Activated CD4-positive, alpha-beta T cell treated with anti-CD3 and anti-CD28 coated beads, Interleukin-2, amount 10 ng/mL, durations not matched to agents 24 days and 14 days (primary cell): ENCODE data around the gene BAG1. TPM values are rescaled to one million over a fixed set of nuclear protein-coding genes. Genes with fewer than 3 reads are reported as not detected.
A peak's percentile ranks its signal among the peaks of the same experiment; 100 is the strongest.

Source experiments
- DNase-seq: peaks from one replicate; pipeline ENCODE4 v3.0.0; 2022
- H3K27ac Mint-ChIP-seq: one replicate; pipeline ENCODE4 v1.8.0; 2022; ENCODE audit warnings: mild to moderate bottlenecking, mixed read lengths
- H3K27me3 Mint-ChIP-seq: one replicate; pipeline ENCODE4 v1.8.0; 2022; ENCODE audit warnings: mixed read lengths
- H3K36me3 Mint-ChIP-seq: one replicate; pipeline ENCODE4 v1.8.0; 2022; ENCODE audit warnings: low read depth, mild to moderate bottlenecking, mixed read lengths
- H3K4me1 Mint-ChIP-seq: one replicate; pipeline ENCODE4 v1.8.0; 2021; ENCODE audit warnings: mixed read lengths
- H3K4me3 Mint-ChIP-seq: one replicate; pipeline ENCODE4 v1.8.0; 2022; ENCODE audit warnings: mild to moderate bottlenecking, moderate library complexity, mixed read lengths
- H3K9me3 Mint-ChIP-seq: one replicate; pipeline ENCODE4 v1.8.0; 2021; ENCODE audit warnings: mixed read lengths
- intact Hi-C: fragments of 100-400 bp; cut with micrococcal nuclease; formaldehyde crosslinking; loops from one replicate; pipeline ENCODE4 v1.15.1; 2023
- total RNA-seq: library from RNA; stranded (reverse); gene quantifications from 2 replicates; pipeline ENCODE4 v1.2.3, GENCODE V29; 2022

Gene BAG1
- total RNA-seq, 1 donor from 2014 or later = 72.4 TPM

- intact Hi-C loops = no loop called here
- Mint-ChIP-seq H3K4me3 (peak overlapping the region; percentile 45), H3K27ac (peak overlapping the region; percentile 81), H3K27me3 (peaks cover 18% of the 10 kb centered on the region), H3K4me1 (peaks cover 16% of the 10 kb centered on the region), H3K36me3 (no peaks in the 10 kb centered on the region), H3K9me3 (peaks cover 4% of the 10 kb centered on the region)
- peak; percentile 86 for DNase-seq
Measured at GRCh38 chr9:33202552-33203201, 61.8 kb downstream of the BAG1 start.

Other genes starting within 250 kb of the BAG1 start
- 319 and 328 TPM in 2 replicates for gene DNAJA1, start 239.4 kb downstream of the BAG1 start, total RNA-seq
- 28.6 and 30.2 TPM in 2 replicates for gene SMU1, start 188.0 kb downstream of the BAG1 start, total RNA-seq
- 53.8 and 55.7 TPM in 2 replicates for gene B4GALT1, start 97.4 kb downstream of the BAG1 start, total RNA-seq
- gene SPINK4, start 24.5 kb downstream of the BAG1 start, total RNA-seq = not detected in 2 replicates
- gene CHMP5, start 341 bp upstream of the BAG1 start, total RNA-seq = 73.9 and 77.7 TPM in 2 replicates
- gene NFX1, start 25.8 kb upstream of the BAG1 start, total RNA-seq = 37.2 and 38.7 TPM in 2 replicates
- not detected in 2 replicates for gene AQP7, start 137.9 kb upstream of the BAG1 start, total RNA-seq
- gene AQP3, start 182.9 kb upstream of the BAG1 start, total RNA-seq = 3.2 and 4.1 TPM in 2 replicates
- gene NOL6, start 209.2 kb upstream of the BAG1 start, total RNA-seq = 86.7 and 86.8 TPM in 2 replicates